SK-N-SH (cell line): ENCODE data around the gene CALM1. TPM values are rescaled to one million over a fixed set of nuclear protein-coding genes. Genes with fewer than 3 reads are reported as not detected.

Experiments
- CTCF ChIA-PET: fragments of 300-600, 350-600 bp; formaldehyde crosslinking; extraction: SDS; loops from one replicate; lab custom pipeline; 2021; lab: Yijun Ruan, JAX
- POLR2A ChIA-PET: fragments of 350-600 bp; sonication (Branson Sonifier 250); formaldehyde crosslinking; extraction: SDS; loops from one replicate; lab custom pipeline; 2020; ENCODE audit warnings: antibody characterized with exemption, inconsistent platforms; lab: Yijun Ruan, JAX
- DNase-seq: peaks from one replicate; pipeline ENCODE4 v3.0.0; 2012
- H2AFZ ChIP-seq: fragments of 200-600 bp; sonication (generic); 2 replicates; pipeline ENCODE4 v1.8.1; 2016; ENCODE audit warnings: antibody characterized with exemption, mild to moderate bottlenecking, low read depth
- H3F3A ChIP-seq: fragments of 200-600 bp; sonication (generic); replicated peaks from 2 replicates; pipeline ENCODE3; 2016; ENCODE audit warnings: antibody characterized with exemption, mild to moderate bottlenecking; ENCODE audit not compliant: insufficient read depth
- H3K27ac ChIP-seq, 2 experiments: fragments of 200-500 bp in 1 of 2; fragments of 200-600 bp in 1 of 2; sonication (Bioruptor generic) in 1 of 2; sonication (generic), shearing (Covaris generic) in 1 of 2; 2 replicates each; pipeline versions ENCODE4 v1.5.1 to v1.6.1; 2014 to 2016; ENCODE audit warnings: low read depth in 2 of 2, inconsistent platforms in 1 of 2, low read length in 1 of 2, mild to moderate bottlenecking in 1 of 2, mixed read lengths in 1 of 2
- H3K27me3 ChIP-seq: fragments of 200-600 bp; sonication (generic), shearing (Covaris generic); 2 replicates; pipeline ENCODE4 v1.6.1; 2016; ENCODE audit warnings: mixed run types; ENCODE audit not compliant: insufficient read depth
- H3K36me3 ChIP-seq, 2 experiments: fragments of 200-500 bp in 1 of 2; fragments of 200-600 bp in 1 of 2; sonication (Bioruptor generic) in 1 of 2; sonication (generic) in 1 of 2; replicated peaks in 1 of 2; 2 replicates each; pipeline versions ENCODE3 to v1.5.1; 2014 to 2016; ENCODE audit warnings: low read length in 1 of 2, mild to moderate bottlenecking in 1 of 2; ENCODE audit not compliant: insufficient read depth in 2 of 2, control insufficient read depth in 1 of 2
- H3K4me1 ChIP-seq, 2 experiments: fragments of 200-500 bp in 1 of 2; fragments of 200-600 bp in 1 of 2; sonication (Bioruptor generic) in 1 of 2; sonication (generic), shearing (Covaris generic) in 1 of 2; 2 replicates each; pipeline versions ENCODE4 v1.5.1 to v1.6.1; 2014 to 2016; ENCODE audit warnings: low read depth in 1 of 2, low read length in 1 of 2, mixed run types in 1 of 2; ENCODE audit not compliant: insufficient read depth in 2 of 2, control insufficient read depth in 1 of 2
- H3K4me2 ChIP-seq: fragments of 200-600 bp; sonication (generic), shearing (Covaris generic); 2 replicates; pipeline ENCODE4 v1.6.1; 2017; ENCODE audit warnings: mixed run types
- H3K4me3 ChIP-seq, 2 experiments: fragments of 200-500 bp in 1 of 2; fragments of 200-600 bp in 1 of 2; sonication (Bioruptor generic) in 1 of 2; sonication (generic), shearing (Covaris generic) in 1 of 2; 2 replicates each; pipeline versions ENCODE4 v1.5.1 to v1.8.1; 2014 to 2016; ENCODE audit warnings: low read depth in 2 of 2, inconsistent platforms in 1 of 2, low read length in 1 of 2, mild to moderate bottlenecking in 1 of 2, mixed read lengths in 1 of 2, moderate library complexity in 1 of 2
- H3K79me2 ChIP-seq: fragments of 200-600 bp; sonication (generic); 2 replicates; pipeline ENCODE4 v1.8.1; 2017; ENCODE audit warnings: mild to moderate bottlenecking; ENCODE audit not compliant: insufficient read depth
- H3K9ac ChIP-seq: fragments of 200-600 bp; sonication (generic); 2 replicates; pipeline ENCODE4 v1.6.1; 2017; ENCODE audit warnings: mixed run types
- H3K9me2 ChIP-seq: fragments of 200-600 bp; sonication (generic); 2 replicates; pipeline ENCODE4 v1.6.1; 2017; ENCODE audit warnings: mixed run types
- H3K9me3 ChIP-seq: fragments of 200-600 bp; sonication (generic); 2 replicates; pipeline ENCODE4 v1.6.1; 2017; ENCODE audit warnings: mixed run types, mild to moderate bottlenecking, moderate library complexity
- H4K20me1 ChIP-seq: fragments of 200-600 bp; sonication (generic); 2 replicates; pipeline ENCODE4 v1.6.1; 2017; ENCODE audit warnings: mild to moderate bottlenecking, mixed run types; ENCODE audit not compliant: insufficient read depth
- EP300 ChIP-seq, 2 experiments: IDR thresholded peaks; 2 replicates each; pipeline versions ENCODE4 v1.4.0 to v1.6.1; 2012; ENCODE audit warnings: borderline replicate concordance in 1 of 2, low read depth in 1 of 2, low read length in 1 of 2
- EZH2phosphoT487 ChIP-seq: fragments of 200-600 bp; sonication (generic); IDR thresholded peaks from 2 replicates; pipeline ENCODE4 v1.6.1; 2017; ENCODE audit warnings: low read depth, mixed run types, mild to moderate bottlenecking, antibody characterized with exemption, moderate library complexity, borderline replicate concordance
- FOXM1 ChIP-seq: IDR thresholded peaks from 2 replicates; pipeline ENCODE4 v1.4.0; 2012; ENCODE audit warnings: low read depth, mild to moderate bottlenecking
- JUND ChIP-seq: IDR thresholded peaks from 2 replicates; pipeline ENCODE4 v1.4.0; 2012
- MXI1 ChIP-seq: IDR thresholded peaks from 2 replicates; pipeline ENCODE4 v1.6.1; 2012; ENCODE audit warnings: mild to moderate bottlenecking, low read depth, low read length, improper control_type of control experiment
- RCOR1 ChIP-seq: fragments of 150-350 bp; IDR thresholded peaks from 2 replicates; pipeline ENCODE4 v1.6.1; 2017; ENCODE audit warnings: antibody characterized with exemption, low read length
- RXRA ChIP-seq: IDR thresholded peaks from 2 replicates; pipeline ENCODE4 v1.4.0; 2012; ENCODE audit warnings: low read depth, mild to moderate bottlenecking, borderline replicate concordance
- SMC3 ChIP-seq: IDR thresholded peaks from 2 replicates; pipeline ENCODE4 v1.6.1; 2012; ENCODE audit warnings: low read depth, low read length, improper control_type of control experiment
- TAF1 ChIP-seq: IDR thresholded peaks from 2 replicates; pipeline ENCODE4 v1.6.1; 2012; ENCODE audit warnings: low read depth, mild to moderate bottlenecking, low read length, moderate library complexity, borderline replicate concordance
- TCF12 ChIP-seq: IDR thresholded peaks from 2 replicates; pipeline ENCODE4 v1.4.0; 2012
- TEAD4 ChIP-seq: IDR thresholded peaks from 2 replicates; pipeline ENCODE4 v1.4.0; 2012; ENCODE audit warnings: mild to moderate bottlenecking, borderline replicate concordance; ENCODE audit not compliant: insufficient read depth
- WGBS: methylation state at CpG from one replicate; pipeline ENCODE4 v1.1.6; 2017; ENCODE audit warnings: low lambda C conversion rate; 5-methylcytosine and 5-hydroxymethylcytosine counted together
- polyA plus RNA-seq, 3 experiments: library from polyadenylated mRNA; depleted of rRNA; stranded (reverse); fragments of >200 nt; gene quantifications; 2 replicates each; pipeline ENCODE4 v1.2.3, GENCODE V29; 2012
- TF ChIP-seq, protein P1 (sequence below): fragments of 200-600 bp; sonication (generic); IDR thresholded peaks from 2 replicates; pipeline ENCODE4 v1.6.1; 2017; ENCODE audit warnings: antibody characterized with exemption, mild to moderate bottlenecking, moderate library complexity
- TF ChIP-seq, protein P2 (sequence below): IDR thresholded peaks from 2 replicates; pipeline ENCODE4; 2012
- TF ChIP-seq, protein P3 (sequence below): fragments of 150-350 bp; IDR thresholded peaks from 2 replicates; pipeline ENCODE4 v1.6.1; 2017; ENCODE audit warnings: antibody characterized with exemption, low read length, low read depth, borderline replicate concordance
- TF ChIP-seq, protein P4 (sequence below): IDR thresholded peaks from 2 replicates; pipeline ENCODE4 v1.4.0; 2012; ENCODE audit warnings: low read depth, borderline replicate concordance
- TF ChIP-seq, protein P5 (sequence below): IDR thresholded peaks from 2 replicates; pipeline ENCODE4 v1.4.0; 2012; ENCODE audit warnings: low read depth
- TF ChIP-seq, protein P6 (sequence below): fragments of 150-350 bp; IDR thresholded peaks from 2 replicates; pipeline ENCODE4 v1.6.1; 2016; ENCODE audit warnings: mild to moderate bottlenecking, low read depth, low read length

Gene CALM1
- polyA plus RNA-seq, 1 of the 3 experiments (the other 2 are of a cell fraction) = 299 TPM

DNA sequence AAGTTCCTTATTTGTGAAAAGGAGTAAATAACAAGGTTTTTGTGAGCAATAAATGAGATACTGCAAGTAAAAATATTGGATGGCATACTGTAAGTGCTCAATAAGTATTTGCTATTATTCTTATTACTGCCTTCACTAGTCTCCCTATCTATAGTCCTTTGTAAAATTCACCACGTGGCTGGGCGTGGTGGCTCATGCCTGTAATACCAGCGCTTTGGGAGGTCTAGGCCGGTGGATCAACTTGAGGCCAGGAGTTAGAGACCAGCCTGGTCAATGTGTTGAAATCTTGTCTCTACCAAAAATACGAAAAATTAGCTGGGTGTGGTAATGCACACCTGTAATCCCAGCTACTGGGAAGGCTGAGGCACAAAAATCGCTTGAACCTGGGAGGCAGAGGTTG lies 18.6 kb upstream of the CALM1 start:
- Histone ChIP-seq H3K27ac (no peak overlapping the region), H3K9ac (no peak overlapping the region), H4K20me1 (no peaks in the 10 kb centered on the region), H3K79me2 (no peaks in the 10 kb centered on the region), H3F3A (no peaks in the 10 kb centered on the region), H3K4me1 (peaks cover 9% of the 10 kb centered on the region in 2 experiments; a peak in 2 of 4 replicates), H3K36me3 (no peaks in the 10 kb centered on the region), H2AFZ (no peak overlapping the region), H3K4me3 (no peak overlapping the region), H3K27me3 (no peaks in the 10 kb centered on the region), H3K9me2 (no peaks in the 10 kb centered on the region), H3K9me3 (no peaks in the 10 kb centered on the region), H3K4me2 (no peak overlapping the region)
- POLR2A ChIA-PET = no interaction called here
- WGBS = 68% methylated on average over 6 of the region's 6 CpGs
- CTCF ChIA-PET = interaction anchor here (1.0 kb wide), 1 partner anchor 141 kb away, joined by 3 read pairs; no protein-coding TSS in a partner anchor
- TF ChIP-seq TEAD4 (no peak), TAF1 (no peak), MXI1 (no peak), RCOR1 (no peak), JUND (no peak), RXRA (no peak), EZH2phosphoT487 (no peak), EP300 (IDR thresholded peaks at IDR 0.05; ENCODE audit: borderline replicate concordance in 1 of 2, low read depth in 1 of 2, low read length in 1 of 2) (no peak), SMC3 (no peak), TCF12 (no peak), FOXM1 (no peak)
- TF ChIP-seq, protein P1, sequence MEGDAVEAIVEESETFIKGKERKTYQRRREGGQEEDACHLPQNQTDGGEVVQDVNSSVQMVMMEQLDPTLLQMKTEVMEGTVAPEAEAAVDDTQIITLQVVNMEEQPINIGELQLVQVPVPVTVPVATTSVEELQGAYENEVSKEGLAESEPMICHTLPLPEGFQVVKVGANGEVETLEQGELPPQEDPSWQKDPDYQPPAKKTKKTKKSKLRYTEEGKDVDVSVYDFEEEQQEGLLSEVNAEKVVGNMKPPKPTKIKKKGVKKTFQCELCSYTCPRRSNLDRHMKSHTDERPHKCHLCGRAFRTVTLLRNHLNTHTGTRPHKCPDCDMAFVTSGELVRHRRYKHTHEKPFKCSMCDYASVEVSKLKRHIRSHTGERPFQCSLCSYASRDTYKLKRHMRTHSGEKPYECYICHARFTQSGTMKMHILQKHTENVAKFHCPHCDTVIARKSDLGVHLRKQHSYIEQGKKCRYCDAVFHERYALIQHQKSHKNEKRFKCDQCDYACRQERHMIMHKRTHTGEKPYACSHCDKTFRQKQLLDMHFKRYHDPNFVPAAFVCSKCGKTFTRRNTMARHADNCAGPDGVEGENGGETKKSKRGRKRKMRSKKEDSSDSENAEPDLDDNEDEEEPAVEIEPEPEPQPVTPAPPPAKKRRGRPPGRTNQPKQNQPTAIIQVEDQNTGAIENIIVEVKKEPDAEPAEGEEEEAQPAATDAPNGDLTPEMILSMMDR = no peak
- TF ChIP-seq, protein P2, sequence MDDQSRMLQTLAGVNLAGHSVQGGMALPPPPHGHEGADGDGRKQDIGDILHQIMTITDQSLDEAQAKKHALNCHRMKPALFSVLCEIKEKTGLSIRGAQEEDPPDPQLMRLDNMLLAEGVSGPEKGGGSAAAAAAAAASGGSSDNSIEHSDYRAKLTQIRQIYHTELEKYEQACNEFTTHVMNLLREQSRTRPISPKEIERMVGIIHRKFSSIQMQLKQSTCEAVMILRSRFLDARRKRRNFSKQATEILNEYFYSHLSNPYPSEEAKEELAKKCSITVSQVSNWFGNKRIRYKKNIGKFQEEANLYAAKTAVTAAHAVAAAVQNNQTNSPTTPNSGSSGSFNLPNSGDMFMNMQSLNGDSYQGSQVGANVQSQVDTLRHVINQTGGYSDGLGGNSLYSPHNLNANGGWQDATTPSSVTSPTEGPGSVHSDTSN = no peak
- TF ChIP-seq, protein P3, sequence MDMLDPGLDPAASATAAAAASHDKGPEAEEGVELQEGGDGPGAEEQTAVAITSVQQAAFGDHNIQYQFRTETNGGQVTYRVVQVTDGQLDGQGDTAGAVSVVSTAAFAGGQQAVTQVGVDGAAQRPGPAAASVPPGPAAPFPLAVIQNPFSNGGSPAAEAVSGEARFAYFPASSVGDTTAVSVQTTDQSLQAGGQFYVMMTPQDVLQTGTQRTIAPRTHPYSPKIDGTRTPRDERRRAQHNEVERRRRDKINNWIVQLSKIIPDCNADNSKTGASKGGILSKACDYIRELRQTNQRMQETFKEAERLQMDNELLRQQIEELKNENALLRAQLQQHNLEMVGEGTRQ = no peak
- TF ChIP-seq, protein P4, sequence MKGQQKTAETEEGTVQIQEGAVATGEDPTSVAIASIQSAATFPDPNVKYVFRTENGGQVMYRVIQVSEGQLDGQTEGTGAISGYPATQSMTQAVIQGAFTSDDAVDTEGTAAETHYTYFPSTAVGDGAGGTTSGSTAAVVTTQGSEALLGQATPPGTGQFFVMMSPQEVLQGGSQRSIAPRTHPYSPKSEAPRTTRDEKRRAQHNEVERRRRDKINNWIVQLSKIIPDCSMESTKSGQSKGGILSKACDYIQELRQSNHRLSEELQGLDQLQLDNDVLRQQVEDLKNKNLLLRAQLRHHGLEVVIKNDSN = no peak
- TF ChIP-seq, protein P5, sequence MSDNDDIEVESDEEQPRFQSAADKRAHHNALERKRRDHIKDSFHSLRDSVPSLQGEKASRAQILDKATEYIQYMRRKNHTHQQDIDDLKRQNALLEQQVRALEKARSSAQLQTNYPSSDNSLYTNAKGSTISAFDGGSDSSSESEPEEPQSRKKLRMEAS = no peak
- TF ChIP-seq, protein P6, sequence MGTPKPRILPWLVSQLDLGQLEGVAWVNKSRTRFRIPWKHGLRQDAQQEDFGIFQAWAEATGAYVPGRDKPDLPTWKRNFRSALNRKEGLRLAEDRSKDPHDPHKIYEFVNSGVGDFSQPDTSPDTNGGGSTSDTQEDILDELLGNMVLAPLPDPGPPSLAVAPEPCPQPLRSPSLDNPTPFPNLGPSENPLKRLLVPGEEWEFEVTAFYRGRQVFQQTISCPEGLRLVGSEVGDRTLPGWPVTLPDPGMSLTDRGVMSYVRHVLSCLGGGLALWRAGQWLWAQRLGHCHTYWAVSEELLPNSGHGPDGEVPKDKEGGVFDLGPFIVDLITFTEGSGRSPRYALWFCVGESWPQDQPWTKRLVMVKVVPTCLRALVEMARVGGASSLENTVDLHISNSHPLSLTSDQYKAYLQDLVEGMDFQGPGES = no peak
- DNase-seq = no peak
